Measurements from ENCODE around the gene MTREX.

The MTREX gene

GRCh38 chr5:55429613-55430253, 121.9 kb downstream of the MTREX start:
- DNase-seq (ENCODE audit: low spot score): no peak

DNA sequence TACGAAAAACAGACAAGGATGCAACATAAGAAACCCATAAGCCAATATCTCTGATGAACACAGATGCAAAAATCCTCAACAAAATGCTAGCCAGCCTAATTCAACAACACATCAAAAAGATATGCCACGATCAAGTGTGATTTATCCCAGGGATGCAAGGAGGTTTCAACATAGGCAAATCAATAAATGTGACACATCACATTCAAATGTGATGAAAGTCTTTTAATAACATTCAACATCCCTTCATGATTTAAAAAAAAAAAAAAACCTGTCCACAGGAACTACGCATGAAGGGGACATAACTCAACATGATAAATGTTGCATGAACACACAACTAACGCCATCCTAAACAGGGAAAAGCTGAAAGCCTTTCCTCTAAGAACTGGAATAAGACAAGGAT, 124.8 kb downstream of the MTREX start:
- DNase-seq (ENCODE audit: low spot score): no peak

GRCh38 chr5:55437452-55437851, 129.7 kb downstream of the MTREX start:
- DNase-seq (ENCODE audit: low spot score): no peak

DNA sequence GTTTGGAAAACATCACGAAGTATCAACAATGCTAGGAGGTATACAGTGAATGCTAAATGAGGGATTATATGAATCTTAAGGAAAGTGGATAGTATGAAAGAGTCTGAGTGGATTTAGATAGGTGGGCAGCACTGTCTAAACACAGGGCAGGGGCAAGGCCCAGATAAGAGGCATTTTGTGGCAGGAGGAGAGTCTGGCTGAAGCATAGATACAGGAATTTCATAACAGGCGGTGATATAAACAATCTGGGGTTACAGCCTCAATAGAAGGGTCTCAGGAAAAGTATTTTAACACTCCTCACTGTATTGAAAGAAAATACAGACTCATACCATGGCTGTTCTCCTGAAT, 130.0 kb downstream of the MTREX start:
- DNase-seq (ENCODE audit: low spot score): no peak

DNA sequence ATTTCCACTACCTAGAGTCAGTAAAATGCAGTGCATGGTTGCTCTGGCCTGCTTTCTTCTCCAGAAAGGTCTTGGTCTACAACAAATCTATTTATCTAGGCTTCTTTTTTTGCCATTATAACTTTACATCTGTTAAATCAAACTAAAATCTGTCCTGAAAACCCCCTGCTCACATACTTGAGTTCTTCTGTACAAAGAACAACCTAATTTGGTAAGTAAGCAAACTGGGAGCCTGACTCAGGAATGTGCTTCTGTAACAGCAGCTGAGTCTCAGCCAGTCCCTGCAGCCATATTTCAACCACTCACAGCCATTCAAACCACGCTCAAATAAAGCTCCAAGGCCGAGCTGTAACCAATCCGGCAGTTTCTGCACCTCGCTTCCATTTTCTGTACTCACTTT, 131.2 kb downstream of the MTREX start:
- DNase-seq (ENCODE audit: low spot score): peak; percentile 42

DNA sequence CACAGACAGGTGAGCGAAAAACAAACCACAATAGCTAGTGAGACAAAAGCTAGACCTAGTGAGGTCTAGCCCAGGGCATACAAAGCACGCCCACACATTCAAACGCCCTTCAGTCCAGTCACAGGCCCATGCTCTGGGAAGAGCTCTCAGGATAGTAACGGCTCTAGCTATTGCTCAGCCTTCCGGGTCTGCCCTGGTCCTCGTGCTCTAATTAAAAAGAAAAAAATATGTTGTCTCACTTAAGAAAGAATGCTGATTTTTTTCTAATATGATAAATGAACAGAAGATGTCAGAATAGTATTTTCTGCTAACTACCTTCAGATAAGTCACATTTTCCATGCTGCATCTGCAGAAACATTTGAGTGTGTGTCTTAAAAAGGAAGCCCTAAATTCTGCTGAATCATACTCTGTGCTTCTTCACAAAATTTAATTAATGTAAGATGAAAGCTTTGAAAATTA, 132.4 kb downstream of the MTREX start:
- DNase-seq (ENCODE audit: low spot score): no peak

DNA sequence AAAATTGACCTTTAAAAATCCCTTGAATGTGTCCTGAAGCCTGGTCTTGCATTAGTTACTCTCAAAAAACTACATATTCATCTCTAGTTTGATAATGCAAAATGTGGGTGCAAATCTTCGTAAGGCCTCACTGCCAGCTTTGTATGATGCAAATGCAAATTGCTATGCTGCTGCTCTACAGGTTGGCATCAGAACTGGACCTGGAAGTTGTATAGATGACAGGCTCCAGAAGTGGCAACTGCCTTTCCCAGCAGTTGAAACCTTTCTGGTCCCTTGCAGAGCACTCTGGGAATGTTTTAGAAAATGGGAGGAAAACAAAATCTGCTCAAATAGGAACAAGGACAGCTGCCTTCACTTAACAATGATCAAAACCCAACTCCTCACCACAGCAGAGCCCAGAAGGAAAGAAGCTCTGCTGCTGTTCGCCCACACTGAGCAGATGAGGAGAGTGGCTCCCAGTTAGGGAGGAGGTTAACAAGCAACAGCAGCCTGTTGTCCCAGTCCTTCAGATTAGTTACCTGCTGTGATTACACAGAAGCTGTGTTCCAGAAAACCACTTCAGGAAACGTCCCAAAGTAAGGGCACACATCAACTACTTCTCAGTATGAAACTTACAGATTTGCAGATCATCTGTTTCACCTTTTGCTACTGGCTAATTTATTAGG, 133.4 kb downstream of the MTREX start:
- no peak for DNase-seq (ENCODE audit: low spot score)

GRCh38 chr5:55441954-55442353, 134.2 kb downstream of the MTREX start:
- DNase-seq (ENCODE audit: low spot score): no peak

DNA sequence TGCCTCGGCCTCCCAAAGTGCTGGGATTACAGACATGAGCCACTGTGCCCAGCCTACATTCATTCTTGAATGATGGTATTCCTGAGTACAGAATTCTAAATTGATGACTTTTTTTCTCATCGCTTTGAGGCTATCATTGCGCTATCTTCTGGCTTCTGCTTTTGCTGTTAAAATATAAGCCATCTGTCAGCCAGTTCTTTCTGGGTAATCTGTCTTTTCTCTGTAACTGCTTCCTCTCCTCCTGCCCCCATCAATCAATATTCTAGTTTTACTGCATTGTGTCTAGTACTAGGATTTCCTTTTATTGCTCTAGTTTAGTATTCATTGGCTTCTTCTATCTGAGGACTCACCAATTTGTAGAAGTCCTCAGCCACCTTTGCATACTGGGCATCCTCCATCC, 138.0 kb downstream of the MTREX start:
- DNase-seq (ENCODE audit: low spot score): no peak

DNA sequence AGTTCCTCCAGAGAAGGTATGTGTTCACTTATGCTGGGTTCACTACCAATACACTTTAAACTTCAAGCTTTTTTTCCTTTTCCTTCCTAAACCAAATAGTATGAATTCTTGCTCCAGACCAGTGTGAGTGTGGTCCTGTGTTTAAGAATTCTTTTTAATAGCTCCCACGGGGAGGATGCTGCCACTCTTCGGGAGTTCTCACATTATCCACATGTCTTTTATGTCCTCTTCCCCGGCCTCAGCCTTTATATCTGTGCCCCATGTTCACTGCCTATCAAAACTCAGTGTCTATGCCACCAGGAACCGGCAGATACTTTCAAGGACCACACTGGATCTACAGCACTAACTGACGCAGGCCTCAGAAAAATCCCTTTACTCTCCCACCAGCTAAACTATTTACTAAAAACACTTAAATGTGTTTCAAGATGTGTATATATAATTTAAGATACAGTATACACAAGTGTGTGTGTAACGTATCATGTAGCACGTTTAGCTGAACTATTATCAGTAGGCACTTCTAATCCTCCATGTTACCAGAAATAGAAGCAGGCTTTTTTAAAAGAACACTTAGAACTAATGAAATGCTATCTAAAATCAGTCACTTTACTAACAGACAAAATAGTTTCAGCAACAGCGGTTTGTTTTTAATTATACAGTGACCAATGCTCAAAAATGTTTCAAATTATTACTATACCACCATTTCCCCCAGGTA, 139.0 kb downstream of the MTREX start:
- DNase-seq (ENCODE audit: low spot score): no peak

DNA sequence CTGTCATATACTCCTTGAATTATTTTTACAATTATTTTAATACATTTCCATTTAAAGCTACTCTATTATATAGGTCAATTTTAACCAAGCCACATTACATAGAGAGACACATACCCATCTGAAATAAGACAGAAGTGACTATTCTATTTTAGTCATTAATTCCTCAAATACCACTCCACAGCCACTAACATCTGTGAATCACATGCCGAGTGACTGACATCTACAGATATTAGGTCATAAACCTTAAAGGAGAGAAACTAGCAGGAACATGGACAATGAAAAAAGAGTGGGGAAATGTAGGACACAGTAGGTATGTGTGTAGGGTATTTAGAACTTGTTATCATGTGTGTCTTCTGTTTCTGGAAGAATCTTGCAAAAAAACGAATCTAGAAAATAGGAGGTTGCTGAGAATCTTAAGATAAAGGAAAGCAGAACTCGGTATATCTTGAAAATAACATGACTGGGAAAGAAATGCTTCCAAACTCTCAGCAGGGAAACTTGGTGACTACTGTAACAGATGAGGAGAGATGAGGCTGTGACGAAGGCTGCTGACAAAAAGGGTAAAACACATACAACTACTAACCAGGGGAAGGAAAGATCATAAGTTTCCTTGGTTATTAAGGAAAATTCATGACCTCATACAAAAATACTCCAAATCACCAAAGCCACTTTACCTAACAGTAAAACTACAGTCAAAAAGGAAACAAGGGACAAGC, 142.4 kb downstream of the MTREX start:
- no peak for DNase-seq (ENCODE audit: low spot score)

GRCh38 chr5:55451976-55452375, 144.2 kb downstream of the MTREX start:
- DNase-seq (ENCODE audit: low spot score): no peak

DNA sequence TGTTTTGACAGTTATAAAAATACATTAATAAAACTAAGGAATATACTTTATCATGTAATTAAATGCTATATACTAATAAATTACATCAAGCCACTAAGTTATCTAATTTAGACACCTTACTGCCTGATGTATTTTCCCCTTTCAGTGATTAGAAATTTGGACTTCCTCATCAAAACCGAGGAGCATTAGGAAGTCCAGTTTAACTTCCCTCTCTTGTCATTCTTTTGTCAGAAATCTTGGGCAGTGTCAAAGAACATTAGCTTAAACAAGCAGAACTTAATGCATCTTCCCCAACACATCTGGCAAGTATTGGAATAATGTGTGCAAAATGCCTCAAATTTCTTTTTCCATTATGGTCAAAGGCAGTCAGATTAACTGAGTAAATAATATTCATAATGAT, 145.4 kb downstream of the MTREX start:
- DNase-seq (ENCODE audit: low spot score): no peak

GRCh38 chr5:55454282-55454681, 146.5 kb downstream of the MTREX start:
- no peak for DNase-seq (ENCODE audit: low spot score)

GRCh38 chr5:55456216-55456895, 148.6 kb downstream of the MTREX start:
- DNase-seq (ENCODE audit: low spot score): peak; percentile 16

DNA sequence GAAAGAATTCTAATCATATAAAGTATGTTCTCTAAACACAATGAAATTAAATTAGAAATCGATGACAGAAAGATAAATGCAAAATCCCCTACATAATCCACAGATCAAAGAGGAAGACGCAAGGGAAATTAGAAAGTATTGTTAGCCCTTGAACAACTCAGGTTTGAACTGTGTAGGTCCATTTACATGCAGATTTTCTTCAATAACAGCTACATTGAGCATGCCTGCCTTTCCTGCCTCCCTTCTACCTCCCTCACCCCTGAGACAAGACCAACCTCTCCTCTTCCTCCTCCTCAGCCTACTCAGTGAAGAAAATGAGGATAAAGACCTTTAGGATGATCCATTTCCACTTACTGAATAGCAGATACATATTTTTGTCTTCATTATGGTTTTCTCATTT, 151.8 kb downstream of the MTREX start:
- no peak for DNase-seq (ENCODE audit: low spot score)

DNA sequence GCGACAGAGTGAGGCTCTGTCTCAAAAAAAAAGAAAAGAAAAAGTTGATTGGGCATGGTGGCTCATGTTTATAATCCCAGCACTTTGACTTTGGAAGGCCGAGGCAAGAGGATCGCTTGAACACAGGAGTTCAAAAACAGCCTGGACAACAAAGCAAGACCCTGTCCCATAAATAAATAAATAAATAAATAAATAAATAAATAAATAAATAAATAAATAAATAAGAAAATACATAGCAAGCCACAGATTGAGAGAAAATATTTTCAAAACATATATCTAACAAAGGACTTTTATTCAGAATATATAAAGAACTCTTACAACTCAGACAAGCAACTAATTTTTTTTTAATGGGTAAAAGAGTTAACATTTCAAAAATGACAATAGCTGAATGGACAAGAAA, 155.8 kb downstream of the MTREX start:
- DNase-seq (ENCODE audit: low spot score): no peak

DNA sequence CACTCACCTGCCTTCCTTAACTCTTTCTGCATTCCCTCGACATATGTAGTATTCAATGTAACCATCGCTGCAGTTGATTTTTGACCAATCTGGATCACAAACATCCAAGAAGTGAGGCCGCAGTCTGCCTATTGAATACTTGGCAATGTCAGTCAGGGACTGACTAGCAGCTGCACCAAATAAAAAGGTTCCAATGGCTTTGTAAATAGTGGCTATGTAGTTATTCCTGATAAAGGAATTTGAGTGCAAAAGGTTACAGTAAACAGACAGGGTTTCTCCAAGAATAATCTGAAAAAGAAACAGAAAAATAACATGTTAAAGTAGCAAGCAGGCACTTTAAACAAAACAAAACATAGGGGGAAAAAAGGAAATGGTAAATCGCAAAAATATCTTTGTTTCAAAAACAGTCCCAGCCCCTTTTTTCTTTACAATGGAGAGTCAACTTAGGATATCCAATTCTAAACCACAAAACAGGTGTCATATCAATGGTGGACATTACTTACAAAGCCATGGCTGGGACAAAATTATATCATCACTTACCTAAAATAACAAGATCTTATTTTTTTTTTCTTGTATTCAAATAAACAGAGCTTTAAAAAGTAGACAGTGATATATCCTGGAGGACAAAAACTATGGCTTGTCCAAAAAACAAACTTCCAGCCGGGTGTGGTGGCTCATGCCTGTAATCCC, 160.2 kb downstream of the MTREX start:
- peak; percentile 5 for DNase-seq (ENCODE audit: low spot score)

- no peak for DNase-seq (ENCODE audit: low spot score)
Observed at GRCh38 chr5:55469839-55470238, 162.1 kb downstream of the MTREX start.

GRCh38 chr5:55470282-55470681, 162.5 kb downstream of the MTREX start:
- DNase-seq (ENCODE audit: low spot score): no peak

- DNase-seq (ENCODE audit: low spot score): no peak
Observed at GRCh38 chr5:55471468-55471867, 163.7 kb downstream of the MTREX start.

DNA sequence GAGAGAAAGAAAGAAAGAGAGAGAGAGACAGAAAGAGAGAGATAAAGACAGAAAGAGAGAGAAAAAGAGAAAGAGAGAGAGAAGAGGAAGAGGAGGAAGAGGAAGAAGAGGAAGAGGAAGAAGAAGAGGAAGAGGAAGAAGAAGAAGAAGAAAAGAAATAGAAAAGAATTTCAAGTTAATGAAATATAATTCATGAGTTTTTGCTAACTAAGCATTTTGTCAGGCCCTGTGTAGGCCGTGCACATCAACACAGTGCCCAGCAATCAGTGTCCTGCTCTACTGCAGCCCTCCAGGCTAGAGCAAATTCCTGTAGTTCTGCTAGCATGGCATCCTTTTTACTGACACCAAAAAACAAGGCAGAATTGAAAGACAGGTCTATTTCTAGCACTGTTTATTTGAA, 164.9 kb downstream of the MTREX start:
- no peak for DNase-seq (ENCODE audit: low spot score)
